Measurements from ENCODE around the gene ERGIC1.

The ERGIC1 gene

DNA sequence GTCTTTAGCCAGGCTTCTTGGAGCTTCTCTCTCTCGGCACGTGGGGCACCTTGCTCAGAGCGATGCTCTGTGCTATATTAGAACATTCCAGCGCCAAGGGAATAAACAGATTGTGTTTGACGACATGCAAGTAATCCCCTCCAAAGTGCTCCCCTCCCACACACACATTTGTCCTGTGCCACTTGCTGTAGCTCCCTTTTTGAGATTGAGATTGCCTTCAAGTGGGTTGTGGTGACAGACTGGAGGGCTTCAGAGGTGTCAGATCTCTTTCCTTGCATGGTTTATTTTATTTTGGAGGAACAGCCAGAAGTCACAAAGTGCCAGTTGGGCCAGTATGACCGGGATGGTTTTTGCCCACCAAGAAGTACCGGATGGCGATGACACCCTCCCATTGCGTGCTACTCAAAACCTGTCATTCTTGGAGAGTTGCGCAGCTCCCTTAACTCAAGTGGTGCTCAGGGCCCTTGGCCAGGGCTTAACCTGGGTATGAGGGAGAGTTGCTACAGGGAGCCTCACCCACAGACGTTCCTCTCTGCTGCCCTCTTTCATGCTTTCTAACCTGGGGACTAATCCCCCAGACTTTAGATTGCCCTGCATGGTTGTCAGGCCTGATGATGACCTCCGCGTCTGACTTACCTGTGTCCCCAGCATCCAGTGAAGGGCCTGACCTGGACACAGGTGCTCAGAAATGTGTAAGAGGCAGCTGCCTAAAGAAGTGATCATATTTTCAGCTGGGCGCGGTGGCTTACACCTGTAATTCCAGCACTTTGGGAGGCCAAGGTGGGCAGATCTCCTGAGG lies 106.4 kb downstream of the ERGIC1 start:
- peaks cover 42% of the 10 kb centered on the region for H3K36me3 Mint-ChIP-seq (ENCODE audit: insufficient read depth)
- DNase-seq (no peak), ATAC-seq (replicated peaks) (no peak)
- no peak overlapping the region for H3K4me3 Mint-ChIP-seq
- no peaks in the 10 kb centered on the region for H3K27me3 Mint-ChIP-seq
- no peaks in the 10 kb centered on the region for H3K9me3 Mint-ChIP-seq
- H3K27ac Mint-ChIP-seq = no peak overlapping the region
- no peaks in the 10 kb centered on the region for H3K4me1 Mint-ChIP-seq (ENCODE audit: low read depth in 2 of 2)

DNA sequence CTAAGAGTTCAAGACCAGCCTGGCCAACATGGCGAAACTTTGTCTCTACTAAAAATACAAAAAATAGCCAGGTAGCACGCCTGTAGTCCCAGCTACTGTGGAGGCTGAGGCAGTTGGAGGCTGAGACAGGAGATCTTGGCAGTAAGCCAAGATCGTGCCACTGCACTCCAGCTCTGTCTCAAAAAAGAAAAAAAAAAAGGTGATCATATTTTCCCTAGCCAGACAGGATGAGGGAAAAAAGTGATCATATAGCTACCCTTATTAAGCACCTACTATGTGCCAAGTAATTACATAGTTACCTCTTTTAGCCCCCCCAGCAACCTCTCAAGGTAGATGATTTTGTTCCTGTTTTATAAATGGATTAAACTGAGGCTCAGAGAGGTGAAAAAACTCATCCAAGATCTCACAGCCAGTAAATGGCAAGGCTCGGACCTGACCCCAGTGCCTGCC lies 107.0 kb downstream of the ERGIC1 start:
- DNase-seq (no peak), ATAC-seq (replicated peaks) (no peak)
- Mint-ChIP-seq H3K9me3 (no peaks in the 10 kb centered on the region), H3K4me1 (ENCODE audit: low read depth in 2 of 2) (peaks cover 0 to under 1% of the 10 kb centered on the region in 2 donors), H3K27ac (peak overlapping the region in 1 of 2 donors; percentile 56), H3K36me3 (ENCODE audit: insufficient read depth) (peaks cover 45% of the 10 kb centered on the region), H3K4me3 (no peak overlapping the region), H3K27me3 (no peaks in the 10 kb centered on the region)

- no peaks in the 10 kb centered on the region for H3K27me3 Mint-ChIP-seq
- ATAC-seq (replicated peaks) (no peak), DNase-seq (no peak)
- H3K27ac Mint-ChIP-seq = peak overlapping the region in 1 of 2 donors; percentile 8
- H3K9me3 Mint-ChIP-seq = no peaks in the 10 kb centered on the region
- H3K4me3 Mint-ChIP-seq = no peak overlapping the region
- H3K4me1 Mint-ChIP-seq (ENCODE audit: low read depth in 2 of 2) = peaks cover 3 to 4% of the 10 kb centered on the region in 2 donors
- peaks cover 38% of the 10 kb centered on the region for H3K36me3 Mint-ChIP-seq (ENCODE audit: insufficient read depth)
These were observed 108.5 kb downstream of the ERGIC1 start for GRCh38 chr5:172942556-172942955.

GRCh38 chr5:172943283-172943841 lies 109.3 kb downstream of the ERGIC1 start:
- no peak for DNase-seq
- Mint-ChIP-seq H3K4me1 (ENCODE audit: low read depth in 2 of 2) (peaks cover 3 to 4% of the 10 kb centered on the region in 2 donors), H3K4me3 (no peak overlapping the region), H3K27ac (peak overlapping the region in 1 of 2 donors; percentile 55), H3K27me3 (no peaks in the 10 kb centered on the region), H3K36me3 (ENCODE audit: insufficient read depth) (peaks cover 30% of the 10 kb centered on the region), H3K9me3 (no peaks in the 10 kb centered on the region)
- no peak for ATAC-seq (replicated peaks)

GRCh38 chr5:172943906-172944305 lies 109.9 kb downstream of the ERGIC1 start:
- no peak for ATAC-seq (replicated peaks)
- Mint-ChIP-seq H3K27me3 (no peaks in the 10 kb centered on the region), H3K36me3 (ENCODE audit: insufficient read depth) (peaks cover 25% of the 10 kb centered on the region), H3K4me3 (no peak overlapping the region), H3K9me3 (no peaks in the 10 kb centered on the region), H3K27ac (no peak overlapping the region), H3K4me1 (ENCODE audit: low read depth in 2 of 2) (peaks cover 3 to 4% of the 10 kb centered on the region in 2 donors)
- DNase-seq = no peak

GRCh38 chr5:172944741-172945140 lies 110.7 kb downstream of the ERGIC1 start:
- Mint-ChIP-seq H3K27me3 (no peaks in the 10 kb centered on the region), H3K27ac (no peak overlapping the region), H3K4me1 (ENCODE audit: low read depth in 2 of 2) (peaks cover 3 to 4% of the 10 kb centered on the region in 2 donors), H3K9me3 (no peaks in the 10 kb centered on the region), H3K4me3 (no peak overlapping the region), H3K36me3 (ENCODE audit: insufficient read depth) (peaks cover 21% of the 10 kb centered on the region)
- no peak for ATAC-seq (replicated peaks)
- no peak for DNase-seq

- no peak overlapping the region for H3K27ac Mint-ChIP-seq
- H3K4me3 Mint-ChIP-seq = no peak overlapping the region
- ATAC-seq (replicated peaks) = no peak
- no peak for DNase-seq
- H3K27me3 Mint-ChIP-seq = no peaks in the 10 kb centered on the region
- H3K36me3 Mint-ChIP-seq (ENCODE audit: insufficient read depth) = peaks cover 21% of the 10 kb centered on the region
- peaks cover 3 to 4% of the 10 kb centered on the region in 2 donors for H3K4me1 Mint-ChIP-seq (ENCODE audit: low read depth in 2 of 2)
- H3K9me3 Mint-ChIP-seq = no peaks in the 10 kb centered on the region
These were observed 111.1 kb downstream of the ERGIC1 start for GRCh38 chr5:172945151-172945550.

DNA sequence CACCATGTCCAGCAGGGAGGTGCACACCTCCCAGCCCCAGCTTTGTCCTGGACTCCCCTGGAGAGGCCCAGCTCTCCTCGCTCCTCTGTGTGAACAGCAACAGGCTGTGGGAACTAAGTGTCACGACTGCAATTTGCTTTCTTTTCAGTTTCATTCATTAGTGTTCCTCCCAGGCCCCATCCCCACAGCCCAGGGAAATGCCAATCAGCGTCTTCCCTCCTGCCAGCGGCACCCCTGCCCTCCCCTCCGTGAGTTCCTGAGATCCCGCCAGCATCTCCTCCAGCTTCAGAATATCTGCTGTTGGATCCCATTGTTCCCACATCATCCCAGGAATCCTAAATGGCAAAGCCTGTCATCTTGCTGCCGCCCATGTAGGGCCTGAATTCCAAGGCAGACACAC lies 112.1 kb downstream of the ERGIC1 start:
- H3K27ac Mint-ChIP-seq = no peak overlapping the region
- peaks cover 19% of the 10 kb centered on the region for H3K36me3 Mint-ChIP-seq (ENCODE audit: insufficient read depth)
- no peak overlapping the region for H3K4me3 Mint-ChIP-seq
- H3K27me3 Mint-ChIP-seq = no peaks in the 10 kb centered on the region
- H3K9me3 Mint-ChIP-seq = no peaks in the 10 kb centered on the region
- ATAC-seq (replicated peaks) = no peak
- H3K4me1 Mint-ChIP-seq (ENCODE audit: low read depth in 2 of 2) = peaks cover 3 to 4% of the 10 kb centered on the region in 2 donors
- no peak for DNase-seq

DNA sequence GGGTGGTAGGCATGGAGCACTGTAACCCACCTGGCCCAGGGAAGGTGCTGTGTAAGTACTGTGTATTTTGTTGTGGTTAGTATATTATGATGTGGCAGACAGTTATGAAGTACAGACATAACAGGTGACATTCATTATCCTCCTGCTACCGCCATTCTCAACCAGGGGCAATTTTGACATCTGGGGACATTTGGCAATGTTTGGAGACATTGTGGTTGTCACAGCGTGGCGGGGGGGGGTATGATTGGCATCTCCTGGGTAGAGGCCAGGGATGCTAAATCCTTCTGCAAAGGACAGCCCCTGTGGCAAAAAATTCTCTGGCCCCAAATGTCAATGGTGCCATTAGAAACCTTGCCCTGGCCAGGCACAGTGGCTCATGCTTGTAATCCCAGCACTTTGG lies 115.4 kb downstream of the ERGIC1 start:
- DNase-seq (no peak), ATAC-seq (replicated peaks) (no peak)
- no peaks in the 10 kb centered on the region for H3K27me3 Mint-ChIP-seq
- no peak overlapping the region for H3K27ac Mint-ChIP-seq
- no peaks in the 10 kb centered on the region for H3K9me3 Mint-ChIP-seq
- H3K4me1 Mint-ChIP-seq (ENCODE audit: low read depth in 2 of 2) = peaks cover 3 to 8% of the 10 kb centered on the region in 2 donors
- peaks cover 24% of the 10 kb centered on the region for H3K36me3 Mint-ChIP-seq (ENCODE audit: insufficient read depth)
- H3K4me3 Mint-ChIP-seq = no peak overlapping the region

- ATAC-seq (replicated peaks) (no peak), DNase-seq (no peak)
- Mint-ChIP-seq H3K4me3 (no peak overlapping the region), H3K27me3 (no peaks in the 10 kb centered on the region), H3K9me3 (no peaks in the 10 kb centered on the region), H3K4me1 (ENCODE audit: low read depth in 2 of 2) (peaks cover 5 to 8% of the 10 kb centered on the region in 2 donors), H3K36me3 (ENCODE audit: insufficient read depth) (peaks cover 20% of the 10 kb centered on the region), H3K27ac (no peak overlapping the region)
These were observed 116.3 kb downstream of the ERGIC1 start for GRCh38 chr5:172950176-172950965.

DNA sequence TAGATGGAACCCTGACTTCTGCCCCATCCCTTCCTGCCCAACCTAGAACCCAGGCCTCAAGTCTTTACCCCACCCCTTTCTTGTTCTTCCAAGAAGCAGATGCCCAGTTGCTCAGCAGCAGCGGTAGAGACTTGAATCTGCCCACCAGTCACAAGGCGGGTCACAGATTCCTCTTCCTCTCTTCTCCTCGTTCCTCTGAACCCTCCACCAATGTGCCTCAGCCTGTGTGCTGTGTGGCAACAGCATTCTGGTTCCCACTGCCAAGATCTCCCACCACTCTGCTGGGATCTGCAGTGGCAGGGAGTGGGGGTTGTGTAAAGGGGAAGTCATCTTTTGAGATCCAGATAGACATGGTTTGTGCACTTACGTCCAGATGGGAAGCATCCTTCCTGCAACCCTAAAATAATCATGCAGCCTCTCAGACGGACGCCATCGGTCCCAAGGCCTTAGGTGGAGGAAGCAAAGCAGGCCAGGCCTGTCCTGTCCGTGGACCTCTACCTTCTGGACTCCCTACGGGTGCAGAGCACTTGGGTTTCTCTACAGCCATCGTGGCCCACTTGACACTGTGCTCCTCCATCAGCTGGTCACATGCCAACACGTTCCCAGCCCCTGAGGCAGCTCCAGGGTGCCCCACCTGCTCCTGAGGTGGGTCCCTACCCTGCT lies 117.5 kb downstream of the ERGIC1 start:
- Mint-ChIP-seq H3K36me3 (ENCODE audit: insufficient read depth) (peaks cover 16% of the 10 kb centered on the region), H3K4me3 (no peak overlapping the region), H3K4me1 (ENCODE audit: low read depth in 2 of 2) (peaks cover 2 to 4% of the 10 kb centered on the region in 2 donors), H3K9me3 (no peaks in the 10 kb centered on the region), H3K27ac (no peak overlapping the region), H3K27me3 (no peaks in the 10 kb centered on the region)
- ATAC-seq (replicated peaks) (no peak), DNase-seq (no peak)

GRCh38 chr5:172952034-172952511 lies 118.0 kb downstream of the ERGIC1 start:
- no peaks in the 10 kb centered on the region for H3K27me3 Mint-ChIP-seq
- no peak overlapping the region for H3K27ac Mint-ChIP-seq
- ATAC-seq (replicated peaks) (no peak), DNase-seq (no peak)
- H3K36me3 Mint-ChIP-seq (ENCODE audit: insufficient read depth) = peaks cover 13% of the 10 kb centered on the region
- H3K4me1 Mint-ChIP-seq (ENCODE audit: low read depth in 2 of 2) = peaks cover 2 to 4% of the 10 kb centered on the region in 2 donors
- H3K4me3 Mint-ChIP-seq = no peak overlapping the region
- H3K9me3 Mint-ChIP-seq = no peaks in the 10 kb centered on the region
